ENCODE results near the gene RP2.

DNA sequence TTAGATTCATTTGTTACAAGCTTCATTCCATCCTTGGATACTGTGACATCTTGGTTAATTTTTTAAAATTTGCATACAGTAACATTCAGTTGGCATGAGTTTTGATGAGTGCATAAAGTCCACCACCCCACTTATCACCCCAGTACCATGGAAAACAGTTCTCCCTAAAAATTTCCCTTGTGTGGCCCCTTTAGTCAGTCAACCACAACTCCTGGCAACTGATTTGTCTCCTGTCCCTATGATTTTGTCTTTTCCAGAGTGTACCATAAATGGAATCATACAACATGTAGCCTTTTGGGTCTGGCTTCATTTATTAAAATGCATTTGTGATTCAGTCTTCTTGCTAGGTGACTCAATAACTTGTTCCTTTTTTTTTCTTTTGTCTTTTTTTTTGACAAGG is 29.9 kb downstream of the RP2 start:
- TF ChIP-seq YY1 (IDR thresholded peaks at IDR 0.05; ENCODE audit: insufficient read depth, insufficient read length), result no peak
- no peak for TF ChIP-seq ZNF274 (IDR thresholded peaks at IDR 0.05; ENCODE audit: low read depth, low read length)
- no peak for TF ChIP-seq SUZ12 (IDR thresholded peaks at IDR 0.05; ENCODE audit: extremely low read depth, insufficient read depth, insufficient read length)

All from NT2/D1 (cell line).